Mononuclear cell (primary cell): ENCODE results near the gene IFNL3. TPM values are rescaled to one million over a fixed set of nuclear protein-coding genes. Genes with fewer than 3 reads are reported as not detected.

Experiments used
- H3K27me3 ChIP-seq: 2 replicates; pipeline ENCODE4 v1.6.0; 2011; ENCODE audit warnings: low read length, control low read depth; ENCODE audit not compliant: insufficient read depth
- H3K4me1 ChIP-seq: 2 replicates; pipeline ENCODE4 v1.5.1; 2011; ENCODE audit warnings: mild to moderate bottlenecking, low read length, control low read depth; ENCODE audit not compliant: insufficient read depth
- H3K4me3 ChIP-seq: 2 replicates; pipeline ENCODE4 v1.5.1; 2011; ENCODE audit warnings: mild to moderate bottlenecking, low read length, moderate library complexity
- H3K9me3 ChIP-seq: 2 replicates; pipeline ENCODE4 v1.5.1; 2011; ENCODE audit warnings: low read depth, mild to moderate bottlenecking, control low read depth, low read length
- total RNA-seq: library from RNA; depleted of rRNA; stranded (reverse); fragments of >200 nt; gene quantifications from one replicate; pipeline ENCODE4 v1.2.3, GENCODE V29; 2012

Gene IFNL3
- total RNA-seq, 1 donor = not detected

GRCh38 chr19:39195755-39196154 lies 49.1 kb downstream of the IFNL3 start:
- no peak overlapping the region for H3K4me3 ChIP-seq
- H3K4me1 ChIP-seq = peaks cover 6% of the 10 kb centered on the region
- H3K9me3 ChIP-seq = no peaks in the 10 kb centered on the region
- peaks cover 23% of the 10 kb centered on the region for H3K27me3 ChIP-seq

GRCh38 chr19:39194832-39195542 lies 49.8 kb downstream of the IFNL3 start:
- H3K4me3 ChIP-seq = no peak overlapping the region
- H3K27me3 ChIP-seq = peaks cover 23% of the 10 kb centered on the region
- H3K4me1 ChIP-seq = peaks cover 6% of the 10 kb centered on the region
- H3K9me3 ChIP-seq = no peaks in the 10 kb centered on the region

GRCh38 chr19:39193803-39194202 lies 51.0 kb downstream of the IFNL3 start:
- Histone ChIP-seq H3K4me1 (peaks cover 6% of the 10 kb centered on the region), H3K9me3 (no peaks in the 10 kb centered on the region), H3K4me3 (no peak overlapping the region), H3K27me3 (peaks cover 23% of the 10 kb centered on the region)

Other genes with a start within 250 kb of the IFNL3 start
- gene FBXO27, start 212.5 kb downstream of the IFNL3 start, total RNA-seq = not detected
- gene ACP7, start 160.6 kb downstream of the IFNL3 start, total RNA-seq = not detected
- gene PAK4, start 119.2 kb downstream of the IFNL3 start, total RNA-seq = 1.5 TPM
- not detected for gene NCCRP1, start 48.0 kb downstream of the IFNL3 start, total RNA-seq
- gene SYCN, start 40.7 kb downstream of the IFNL3 start, total RNA-seq = not detected
- 0.10 TPM for gene IFNL4, start 3.9 kb upstream of the IFNL3 start, total RNA-seq
- not detected for gene IFNL2, start 23.4 kb upstream of the IFNL3 start, total RNA-seq
- not detected for gene IFNL1, start 51.4 kb upstream of the IFNL3 start, total RNA-seq
- 1.8 TPM for gene LRFN1, start 75.9 kb upstream of the IFNL3 start, total RNA-seq
- gene GMFG, start 91.0 kb upstream of the IFNL3 start, total RNA-seq = 211 TPM
- 30.0 TPM for gene SAMD4B, start 97.4 kb upstream of the IFNL3 start, total RNA-seq
- 26.1 TPM for gene PAF1, start 146.1 kb upstream of the IFNL3 start, total RNA-seq
- gene MED29, start 146.4 kb upstream of the IFNL3 start, total RNA-seq = 21.9 TPM
- 676 TPM for gene ZFP36, start 161.8 kb upstream of the IFNL3 start, total RNA-seq
- gene PLEKHG2, start 167.7 kb upstream of the IFNL3 start, total RNA-seq = 21.5 TPM
- gene RPS16, start 190.9 kb upstream of the IFNL3 start, total RNA-seq = 71.4 TPM
- gene SUPT5H, start 200.6 kb upstream of the IFNL3 start, total RNA-seq = 124 TPM
- gene TIMM50, start 235.8 kb upstream of the IFNL3 start, total RNA-seq = 17.1 TPM